GM18873 (cell line): ENCODE results near the gene OSCP1.

Experiments used
- ATAC-seq: cut with Tn5 transposase; IDR thresholded peaks from one replicate; pipeline ENCODE4 v1.9.1; 2021; ENCODE audit warnings: mild to moderate bottlenecking, moderate library complexity, moderate number of reproducible peaks; ENCODE audit not compliant: unreplicated experiment, low FRiP score

The OSCP1 gene

DNA sequence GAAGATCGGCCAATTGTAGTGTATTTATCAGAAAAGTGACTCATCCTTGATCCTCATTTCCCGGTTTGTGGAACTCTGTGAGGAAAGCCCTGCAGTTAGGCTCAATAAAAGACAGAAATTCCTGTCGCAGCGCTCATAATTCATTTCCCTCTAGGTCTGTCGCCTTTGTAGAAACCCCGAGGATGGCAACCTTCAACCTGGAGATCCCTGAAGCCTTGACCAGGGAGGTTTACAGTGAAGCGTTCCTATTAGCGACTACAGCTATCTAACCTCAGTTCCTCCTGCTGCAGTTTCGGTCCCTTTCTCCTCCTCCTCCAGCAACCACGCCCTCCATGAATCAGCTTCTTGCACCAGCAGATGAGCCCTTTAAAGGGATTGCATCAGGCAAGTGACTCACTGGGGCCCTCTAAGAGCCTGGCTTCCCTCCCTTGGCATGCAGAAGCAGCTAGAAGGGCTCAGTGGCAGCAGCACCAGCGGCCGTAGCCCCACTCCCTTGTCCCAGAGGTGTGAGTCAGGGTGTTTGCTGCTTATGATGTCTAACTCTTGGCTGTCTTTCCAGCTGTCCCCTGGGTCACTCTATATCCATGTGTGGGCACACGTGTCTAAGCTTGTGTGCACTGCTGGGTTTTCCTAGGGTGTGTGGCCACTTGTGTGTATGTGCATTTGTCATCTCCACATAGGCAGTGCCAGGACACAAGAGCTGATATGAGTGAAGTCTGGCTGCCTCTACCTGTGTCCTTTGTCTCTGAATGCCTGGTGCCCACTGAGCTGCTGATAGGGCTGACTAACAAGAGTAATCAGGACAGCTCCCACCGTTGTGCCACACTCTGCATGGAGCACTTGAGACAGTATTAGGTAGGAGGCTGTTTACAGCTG is 63.7 kb downstream of the OSCP1 start:
- no peak for ATAC-seq

GRCh38 chr1:36385410-36386264 is 64.6 kb downstream of the OSCP1 start, which contains the start of gene STK40:
Gene STK40, minus strand, starts transcription at chr1:36385924. Its CDS starts 24,592 bp downstream, at chr1:36361332.
- peak; percentile 85 for ATAC-seq

DNA sequence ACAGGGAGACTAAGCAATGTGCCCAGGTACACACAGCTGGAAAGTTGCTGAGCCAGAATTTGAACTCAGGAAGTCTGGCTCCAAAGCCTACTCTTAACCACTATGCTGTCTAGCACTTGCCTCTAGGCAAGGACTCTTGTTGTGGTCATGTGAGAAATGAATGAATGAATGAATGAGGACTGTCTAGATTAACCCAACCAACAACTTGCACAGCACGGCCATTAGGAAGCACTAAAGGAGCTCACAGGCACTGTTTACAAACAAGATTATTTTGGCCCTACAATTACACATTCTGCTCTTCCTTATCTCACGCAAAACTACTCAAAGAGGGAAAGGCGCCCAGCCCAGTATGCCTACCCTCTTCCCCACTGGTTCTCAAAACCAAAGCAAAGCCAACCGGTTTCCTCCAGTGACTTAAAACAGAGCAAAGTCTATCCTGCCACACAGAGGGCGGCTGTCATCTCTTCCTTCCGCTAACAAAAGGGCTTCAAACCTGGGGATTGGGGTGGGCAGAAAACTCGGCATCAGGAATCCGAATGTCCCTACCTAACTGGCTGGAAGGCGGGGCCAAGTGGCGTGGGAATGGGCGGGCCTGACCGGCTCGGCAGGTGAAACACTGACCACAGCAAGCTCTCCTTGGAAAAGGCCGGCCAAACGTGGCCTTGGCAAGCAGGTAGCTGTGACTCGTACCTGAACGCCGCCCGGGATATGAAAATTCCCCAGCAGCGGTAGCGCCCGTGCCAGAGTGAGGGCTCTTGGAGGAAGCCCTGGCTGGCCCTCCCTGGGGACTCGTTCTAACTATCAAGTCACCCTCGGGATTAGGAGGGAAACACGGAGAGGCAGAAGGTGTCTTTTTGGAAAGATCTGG is 65.5 kb downstream of the OSCP1 start:
- peak; percentile 3 for ATAC-seq

DNA sequence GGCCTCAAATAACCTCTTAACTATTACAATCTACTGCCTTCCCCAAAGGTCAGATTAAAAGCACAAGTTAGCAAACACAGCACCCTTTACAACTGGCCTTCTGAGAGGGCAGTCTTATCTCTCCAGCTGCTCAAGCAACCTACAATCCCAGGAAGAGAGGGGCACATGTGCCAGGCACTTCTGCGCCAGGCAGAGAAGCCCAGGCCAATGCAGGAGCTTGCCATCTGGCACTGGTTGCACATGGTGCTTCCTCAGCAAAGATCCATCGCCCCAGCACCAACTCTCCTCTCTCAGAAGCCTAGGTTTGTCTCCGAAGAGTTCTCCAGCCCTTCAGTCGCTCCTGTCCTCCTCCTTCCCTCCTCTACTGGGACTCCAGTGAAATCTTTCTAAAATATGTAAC is 67.0 kb downstream of the OSCP1 start:
- ATAC-seq: no peak

DNA sequence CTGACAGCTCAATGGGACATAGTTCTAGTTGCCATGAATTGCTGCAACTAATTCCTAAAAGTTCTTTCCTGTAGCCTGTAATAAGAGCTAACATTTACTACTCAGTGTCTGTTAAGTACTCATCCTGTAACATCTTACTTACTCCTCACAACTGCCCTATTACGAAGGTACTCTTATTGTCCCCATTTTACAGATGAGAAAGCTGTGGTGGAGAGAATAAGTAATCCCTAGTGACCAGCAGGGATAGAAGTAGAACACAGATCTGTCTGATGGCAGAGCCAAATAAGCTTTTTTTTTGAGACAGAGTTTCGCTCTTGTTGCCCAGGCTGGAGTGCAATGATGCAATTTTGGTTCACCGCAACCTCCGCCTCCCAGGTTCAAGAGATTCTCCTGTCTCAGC is 67.6 kb downstream of the OSCP1 start:
- no peak for ATAC-seq

DNA sequence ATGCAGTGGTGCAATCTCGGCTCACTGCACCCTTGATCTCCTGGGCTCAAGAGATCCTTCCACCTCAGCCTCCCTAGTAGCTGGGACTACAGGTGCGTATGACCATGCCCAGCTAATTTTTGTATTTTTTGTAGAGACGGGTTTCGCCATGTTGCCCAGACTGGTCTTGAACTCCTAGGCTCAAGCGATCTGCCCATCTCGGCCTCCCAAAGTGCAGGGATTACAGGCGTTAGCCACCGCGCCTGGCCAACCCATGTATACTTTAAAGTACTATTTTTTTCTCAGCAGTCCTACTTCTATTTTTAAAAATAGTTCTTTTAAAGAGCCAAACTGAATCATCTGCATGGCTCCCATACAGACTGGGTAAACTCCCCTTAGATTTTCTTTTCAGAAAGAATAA is 68.0 kb downstream of the OSCP1 start:
- no peak for ATAC-seq

DNA sequence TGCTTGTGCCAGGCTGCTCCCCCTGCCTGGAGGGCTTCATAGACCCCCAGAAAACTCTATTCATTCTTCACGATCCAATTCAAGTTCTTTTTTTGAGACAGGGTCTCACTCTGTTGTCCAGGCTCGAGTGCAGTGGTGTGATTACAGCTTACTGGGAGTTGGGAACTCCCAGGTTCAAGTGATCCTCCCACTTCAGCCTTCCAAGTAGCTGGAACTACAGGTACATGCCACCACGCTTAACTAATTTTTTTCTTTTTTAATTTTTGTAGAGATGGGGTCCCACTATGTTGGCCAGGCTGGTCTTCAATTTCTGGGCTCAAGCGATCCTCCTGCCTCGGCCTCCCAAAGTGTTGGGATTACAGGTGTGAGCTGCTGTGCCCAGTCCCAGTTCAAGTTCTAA is 68.8 kb downstream of the OSCP1 start:
- no peak for ATAC-seq

GRCh38 chr1:36380782-36381181 is 69.5 kb downstream of the OSCP1 start:
- ATAC-seq: no peak

- no peak for ATAC-seq
These were observed 70.1 kb downstream of the OSCP1 start for GRCh38 chr1:36380143-36380619.

GRCh38 chr1:36377791-36378492 is 72.3 kb downstream of the OSCP1 start:
- no peak for ATAC-seq

GRCh38 chr1:36372617-36373016 is 77.6 kb downstream of the OSCP1 start:
- ATAC-seq: no peak

GRCh38 chr1:36369061-36369861 is 81.0 kb downstream of the OSCP1 start:
- ATAC-seq: no peak
